Activated CD4-positive, alpha-beta T cell treated with anti-CD3 and anti-CD28 coated beads, Interleukin-2, amount 50 U/mL, for 4 hours (primary cell): ENCODE data around the gene CABYR.

Experiments used
- DNase-seq, 2 experiments: peaks; one replicate each; pipeline ENCODE4 v3.0.0-alpha.2; 2020

Gene CABYR

DNA sequence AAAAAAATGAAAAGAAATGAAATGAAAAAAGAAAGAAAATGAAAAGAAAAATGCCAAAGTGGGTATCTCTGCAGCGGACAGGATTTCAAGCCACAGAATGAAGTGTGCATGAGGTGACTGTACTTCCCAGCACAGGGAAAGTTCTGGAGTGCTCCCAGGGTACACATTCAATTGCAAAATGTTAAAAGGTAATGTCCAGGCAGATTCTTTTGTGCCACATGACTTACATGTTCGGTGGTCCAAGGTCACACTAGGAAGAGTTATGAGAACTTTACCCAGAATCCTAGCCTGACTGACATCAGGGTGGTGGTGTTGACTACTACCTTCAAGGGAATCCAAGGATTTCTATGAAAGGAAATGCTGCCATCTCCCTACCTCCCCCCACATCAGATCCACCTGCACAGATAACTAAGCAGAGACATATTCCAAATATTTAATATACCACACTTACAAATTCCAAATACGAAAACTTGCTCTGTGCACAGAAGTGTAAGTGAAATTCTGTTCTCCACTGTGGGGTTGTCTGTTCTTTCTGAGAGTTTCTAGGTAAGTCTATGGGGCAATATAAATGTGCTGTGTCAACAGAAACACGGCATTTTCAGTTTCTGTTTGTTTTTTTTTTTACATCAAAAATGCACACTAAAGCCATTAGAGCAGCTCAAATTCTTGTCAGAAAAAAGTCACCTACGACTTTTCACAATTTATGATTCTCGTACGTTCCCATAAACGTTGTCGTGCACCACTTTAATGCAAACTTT is 56.6 kb downstream of the CABYR start:
- DNase-seq: no peak

DNA sequence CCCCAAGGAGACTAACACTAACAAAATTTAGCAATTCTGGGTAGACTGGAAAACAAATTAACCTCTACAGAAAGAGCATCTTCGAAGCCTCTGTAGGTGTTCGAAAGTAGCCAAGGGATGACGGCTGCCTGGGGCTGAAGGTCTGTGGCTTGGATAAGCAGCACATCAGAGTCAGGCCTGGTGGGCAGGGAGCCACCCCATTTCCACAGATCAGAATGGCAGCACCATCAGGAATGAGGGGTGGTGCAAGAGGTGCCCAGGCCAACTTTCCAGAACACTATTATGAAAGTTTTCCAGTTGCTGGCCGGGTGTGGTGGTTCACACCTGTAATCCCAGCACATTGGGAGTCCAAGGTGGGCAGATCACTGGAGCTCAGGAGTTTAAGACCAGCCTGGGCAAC is 57.9 kb downstream of the CABYR start:
- DNase-seq: no peak

DNA sequence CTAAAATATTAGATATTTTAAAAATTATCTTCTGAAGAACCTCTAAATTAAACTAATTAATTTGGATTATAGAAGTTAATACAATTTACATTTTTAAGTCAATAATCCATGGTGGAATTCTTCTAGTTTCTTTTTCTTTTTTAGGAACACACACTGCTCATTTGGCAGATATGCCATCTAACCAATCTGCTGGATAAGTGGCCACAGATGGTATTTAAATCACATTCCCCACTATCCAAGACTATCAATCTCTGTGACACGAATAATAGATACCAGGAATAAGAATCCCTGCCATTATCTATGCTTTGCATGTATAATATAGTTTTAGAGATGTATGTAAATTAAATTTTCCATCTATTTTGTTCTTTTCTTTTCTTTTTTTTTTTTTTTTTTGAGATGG is 58.5 kb downstream of the CABYR start:
- no peak for DNase-seq

DNA sequence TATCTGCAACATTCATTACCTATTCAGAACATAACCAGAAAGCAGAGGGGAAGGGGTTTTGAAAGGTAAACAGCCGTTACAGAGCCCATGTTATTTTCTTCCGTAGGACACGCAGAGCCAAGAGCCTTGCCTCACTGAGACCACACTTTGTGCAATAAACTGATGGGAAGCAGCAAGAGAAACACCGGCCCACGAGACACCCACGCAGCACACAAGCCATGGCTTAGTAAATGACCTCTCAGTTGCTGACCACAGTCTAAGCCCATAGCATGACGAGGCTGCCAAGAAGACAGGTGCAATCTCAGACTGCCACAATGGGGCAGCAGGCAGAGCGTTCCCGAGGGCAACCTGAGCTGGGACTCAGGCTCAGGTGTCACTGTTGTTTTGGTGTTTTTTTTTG is 59.6 kb downstream of the CABYR start:
- DNase-seq: no peak

DNA sequence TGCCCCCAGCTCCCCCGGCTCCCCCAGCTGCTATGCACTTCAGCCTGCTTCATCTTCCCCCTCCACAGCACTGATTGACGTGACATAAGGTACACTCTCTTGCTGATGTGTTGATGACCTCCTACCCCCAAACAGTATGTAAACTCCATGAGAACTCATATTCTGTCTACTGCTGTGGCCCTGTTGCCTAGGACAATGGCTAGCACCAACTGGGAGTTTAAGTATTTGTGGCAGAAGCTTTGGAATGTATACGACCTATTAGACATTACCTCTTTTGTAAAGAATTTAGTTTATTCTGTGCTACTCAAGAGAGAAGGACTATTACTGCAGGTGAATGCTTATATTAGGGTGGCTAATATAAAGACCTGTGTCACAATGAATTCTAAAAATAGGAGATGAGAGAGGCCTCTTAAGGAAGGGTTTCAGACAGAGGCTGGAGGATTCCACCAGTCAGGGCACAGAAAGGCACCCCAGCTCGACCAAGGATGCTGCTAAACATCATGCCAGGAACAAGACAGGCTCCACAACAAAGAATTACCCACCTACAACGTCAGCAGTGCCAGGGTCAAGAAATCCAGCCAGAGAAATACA is 60.6 kb downstream of the CABYR start:
- DNase-seq: no peak

DNA sequence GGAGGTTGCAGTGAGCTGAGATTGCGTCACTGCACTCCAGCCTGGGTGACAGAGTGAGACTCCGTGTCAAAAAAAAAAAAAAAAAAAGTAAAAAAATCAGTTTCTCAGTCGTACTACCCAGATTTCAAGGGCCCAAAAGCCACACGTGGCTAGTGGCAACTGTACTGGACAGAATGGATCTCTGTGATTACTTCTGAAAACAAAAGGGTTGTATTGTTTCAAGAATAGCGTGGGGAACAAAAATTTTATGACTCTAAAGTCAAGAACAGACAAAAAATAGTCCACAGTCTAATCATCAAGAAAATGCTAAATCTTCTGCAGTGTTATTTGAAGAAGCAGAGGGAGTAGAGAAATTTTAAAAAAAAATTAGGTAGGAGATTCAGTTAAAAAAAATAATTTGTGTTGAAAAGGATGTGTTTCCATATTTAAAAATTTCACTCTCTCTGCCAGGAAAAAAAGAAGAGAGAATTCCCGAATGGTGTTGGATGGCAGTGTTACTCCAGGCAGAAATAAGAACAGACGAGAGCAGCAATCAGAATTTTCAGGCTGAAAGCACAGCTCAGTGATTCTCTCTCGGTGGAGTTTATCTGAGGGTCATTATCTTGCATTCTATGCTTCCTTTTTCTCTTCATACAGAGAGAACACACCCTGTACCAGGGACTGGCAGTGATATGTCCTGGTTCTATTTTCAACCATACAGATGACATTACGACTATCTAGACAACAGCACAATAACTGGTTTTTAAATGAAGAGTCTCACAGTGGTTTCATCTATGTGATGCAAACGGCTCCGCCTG is 61.8 kb downstream of the CABYR start:
- DNase-seq: no peak

DNA sequence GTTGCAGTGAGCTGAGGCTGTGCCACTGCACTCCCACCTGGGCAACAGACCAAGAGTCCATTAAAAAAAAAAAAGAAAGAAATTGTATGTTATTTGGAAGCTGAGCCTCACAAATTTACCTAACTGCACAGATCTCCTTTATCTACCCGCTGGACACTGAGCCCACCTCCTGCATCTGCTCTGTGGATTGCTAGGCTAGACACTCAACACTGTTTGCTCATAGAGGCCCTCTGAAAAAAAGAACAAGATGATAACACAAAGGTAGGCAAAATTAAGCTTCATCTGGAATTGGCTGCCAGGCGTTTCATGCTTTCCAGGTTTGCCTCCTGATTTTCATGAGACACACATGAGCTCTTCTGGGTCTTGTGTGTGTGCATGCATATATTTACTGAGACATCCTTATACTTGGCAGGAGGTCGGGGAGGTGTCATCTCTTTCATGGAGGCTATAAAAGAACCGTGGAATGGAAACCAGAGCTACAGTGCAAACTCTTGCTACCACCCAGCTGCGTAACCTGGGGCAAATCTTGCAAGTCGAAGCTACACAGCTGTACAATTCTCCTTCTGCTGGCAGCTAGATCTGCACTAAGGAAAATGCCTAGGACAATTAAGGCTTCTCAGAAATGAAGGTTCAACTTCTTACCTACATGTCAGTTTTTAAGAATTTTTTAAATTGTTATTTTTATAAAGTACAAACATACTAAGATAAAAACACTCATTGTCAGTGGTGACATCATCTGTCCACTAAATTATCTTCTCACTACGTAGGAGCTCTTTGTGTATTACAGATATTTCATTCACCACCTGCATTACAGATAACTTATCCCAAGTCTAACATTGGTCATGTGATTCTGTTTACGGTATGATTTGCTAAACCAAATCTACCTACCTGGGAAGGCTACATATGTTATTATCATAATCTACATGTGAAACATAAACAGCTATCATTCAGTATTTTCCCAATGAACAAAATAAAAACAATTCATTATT is 63.1 kb downstream of the CABYR start:
- DNase-seq: no peak

DNA sequence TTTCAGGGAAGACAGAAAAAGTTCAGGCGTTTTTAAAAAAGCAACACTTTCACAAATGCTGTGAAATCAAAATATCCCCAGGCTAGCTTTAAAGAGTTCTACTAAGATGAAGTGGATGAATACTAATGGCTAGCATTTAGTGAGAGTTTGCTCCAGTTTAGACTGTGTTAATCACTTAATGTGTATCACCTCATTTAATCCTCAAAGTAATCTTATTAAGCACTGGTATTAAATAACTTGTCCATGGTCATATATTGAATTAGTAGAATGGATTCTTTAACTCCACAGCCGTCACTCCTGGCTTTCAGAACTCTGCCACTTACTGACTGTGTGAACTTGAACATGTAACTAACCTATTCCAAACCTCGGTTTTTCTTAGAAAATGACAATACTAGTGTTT is 66.0 kb downstream of the CABYR start:
- no peak for DNase-seq

DNA sequence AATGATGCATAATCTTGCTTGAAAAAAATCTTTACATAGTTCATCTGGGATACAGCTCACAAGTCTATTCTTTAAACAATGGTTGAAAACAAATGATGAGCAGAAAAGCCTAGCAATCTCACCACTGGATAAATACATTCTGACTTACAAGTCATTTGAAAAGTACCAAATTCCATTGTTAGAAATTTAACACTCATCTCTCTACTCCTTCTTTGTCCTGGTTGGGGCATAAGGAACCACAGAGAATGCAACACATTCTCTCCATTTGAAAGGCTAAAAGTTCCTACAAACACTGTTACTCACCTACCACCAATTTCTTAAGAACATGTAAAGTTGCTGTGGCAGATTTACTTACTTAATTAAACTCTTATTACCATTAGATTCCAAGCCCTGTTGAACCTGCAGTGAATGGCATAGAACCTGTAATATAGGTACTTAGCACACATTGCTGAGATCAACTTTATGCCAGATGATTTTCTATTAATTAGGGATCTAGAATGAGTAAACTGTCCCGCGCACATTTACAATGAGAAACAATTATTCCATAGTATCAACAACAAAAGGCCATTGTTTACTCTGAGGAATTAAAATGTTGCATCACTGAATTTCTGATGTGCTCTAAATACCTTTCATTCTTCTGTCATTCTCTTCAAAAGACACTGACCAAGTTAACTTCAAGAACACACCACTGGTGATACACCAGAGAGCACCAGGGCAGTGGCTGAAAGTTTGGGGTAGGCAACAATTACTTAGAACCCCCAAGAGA is 69.6 kb downstream of the CABYR start:
- DNase-seq: no peak

DNA sequence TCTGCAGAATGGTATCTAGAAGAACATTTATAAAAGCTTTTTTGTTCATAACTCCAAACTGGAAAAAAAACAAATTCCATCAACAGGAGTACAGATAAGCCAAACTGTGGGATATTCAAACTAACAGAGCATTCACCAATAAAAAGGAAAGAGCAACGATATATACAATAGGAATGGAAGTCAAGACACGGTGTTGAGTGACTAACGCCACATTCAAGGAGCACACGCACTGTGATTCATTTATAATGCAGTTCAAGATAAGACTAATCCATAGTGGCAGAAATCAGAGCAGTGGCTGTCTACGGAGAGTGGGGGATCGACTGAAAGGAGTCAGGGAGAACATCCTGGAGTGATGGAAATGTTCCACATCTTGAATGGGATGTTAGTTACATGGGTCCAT is 70.7 kb downstream of the CABYR start:
- no peak for DNase-seq
